ENCODE data around the gene AGFG2.
A peak's percentile ranks its signal among the peaks of the same experiment; 100 is the strongest.

AGFG2 gene, protein sequence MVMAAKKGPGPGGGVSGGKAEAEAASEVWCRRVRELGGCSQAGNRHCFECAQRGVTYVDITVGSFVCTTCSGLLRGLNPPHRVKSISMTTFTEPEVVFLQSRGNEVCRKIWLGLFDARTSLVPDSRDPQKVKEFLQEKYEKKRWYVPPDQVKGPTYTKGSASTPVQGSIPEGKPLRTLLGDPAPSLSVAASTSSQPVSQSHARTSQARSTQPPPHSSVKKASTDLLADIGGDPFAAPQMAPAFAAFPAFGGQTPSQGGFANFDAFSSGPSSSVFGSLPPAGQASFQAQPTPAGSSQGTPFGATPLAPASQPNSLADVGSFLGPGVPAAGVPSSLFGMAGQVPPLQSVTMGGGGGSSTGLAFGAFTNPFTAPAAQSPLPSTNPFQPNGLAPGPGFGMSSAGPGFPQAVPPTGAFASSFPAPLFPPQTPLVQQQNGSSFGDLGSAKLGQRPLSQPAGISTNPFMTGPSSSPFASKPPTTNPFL

DNA sequence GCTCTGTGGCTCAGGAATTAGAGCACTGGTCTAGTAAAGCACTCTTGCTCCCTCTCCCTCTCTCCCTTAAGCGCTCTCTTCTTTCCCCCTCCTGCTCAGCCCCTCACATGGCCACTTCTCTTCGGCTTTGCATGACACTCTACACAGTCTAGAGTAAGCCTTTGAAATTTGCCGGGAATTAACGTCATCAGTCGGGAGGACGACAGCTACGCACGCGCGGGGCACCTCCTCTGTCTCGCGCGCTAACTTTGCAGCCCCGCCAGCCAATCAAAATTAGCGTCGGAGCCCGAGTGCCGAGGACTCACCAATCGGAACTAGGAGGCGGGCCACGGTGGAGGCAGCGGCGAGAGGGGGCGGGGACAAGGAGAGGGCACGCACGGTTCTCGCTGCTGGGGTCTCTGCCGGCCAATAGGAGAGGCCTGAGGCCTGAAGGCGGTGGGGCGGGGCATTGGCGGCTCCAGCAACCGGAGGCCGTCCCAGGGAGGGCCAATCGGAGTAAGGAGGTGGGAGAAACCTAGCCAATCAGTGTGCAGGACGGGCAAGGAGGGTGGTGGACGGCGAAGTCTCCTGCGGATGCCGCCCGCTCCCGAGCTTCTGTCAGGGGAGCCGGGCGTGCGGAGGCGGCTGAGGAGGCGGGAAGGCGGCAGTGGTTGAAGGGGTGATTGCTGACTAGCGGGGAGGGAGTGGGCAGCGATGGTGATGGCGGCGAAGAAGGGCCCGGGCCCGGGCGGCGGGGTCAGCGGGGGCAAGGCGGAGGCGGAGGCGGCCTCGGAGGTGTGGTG lies at the start of gene AGFG2:
AGFG2 (plus strand) TSS at position 550 of the 782 bp plus-strand sequence; CDS start at position 694, 144 bp downstream.
- no peaks in the 10 kb centered on the region for H3K36me3 ChIP-seq (ENCODE audit: control insufficient read depth in 2 of 2, insufficient read depth in 1 of 2, low read length in 2 of 2)
- ChIA-PET CTCF (interaction anchor here (0.6 to 1.1 kb wide), 4 partner anchors 21 to 70 kb away, joined by 3 read pairs; partner anchors contain the start of genes FBXO24 and LRCH4), POLR2A (interaction anchor here (0.6 to 1.8 kb wide), 14 partner anchors 12 to 351 kb away, joined by 3 to 16 read pairs (median 4); partner anchors contain the start of genes FBXO24, LRCH4, MEPCE and PPP1R35)
- H3K9me3 ChIP-seq (ENCODE audit: control insufficient read depth, insufficient read depth, low read depth, low read length): no peaks in the 10 kb centered on the region
- peak within 1 kb of the TSS; percentile 34; the same call in 1 of the 2 replicates for H3K27ac ChIP-seq (ENCODE audit: extremely low read depth, low read depth, low read length)
- H3K4me1 ChIP-seq (ENCODE audit: control insufficient read depth, insufficient read depth, low read length): peaks cover 3% of the 10 kb centered on the region; the same call in 1 of the 2 replicates
- H3K4me3 ChIP-seq (ENCODE audit: low read depth, low read length): peak within 1 kb of the TSS; percentile 79
- TF ChIP-seq ZNF560 (tag by site-specific recombination; IDR thresholded peaks at IDR 0.05; ENCODE audit: borderline replicate concordance): no peak
- peak; percentile 36; the same call in 1 of the 2 replicates for TF ChIP-seq ZNF341 (tag by site-specific recombination; IDR thresholded peaks at IDR 0.05; ENCODE audit: low read depth)
- TF ChIP-seq ZNF391 (tag by site-specific recombination; IDR thresholded peaks at IDR 0.05; ENCODE audit: borderline replicate concordance, low read depth): peak; percentile 93
- no peak; the same call in 1 of the 2 replicates for TF ChIP-seq ZNF777 (tag by site-specific recombination; IDR thresholded peaks at IDR 0.05; ENCODE audit: borderline replicate concordance)
- TF ChIP-seq, protein P1, sequence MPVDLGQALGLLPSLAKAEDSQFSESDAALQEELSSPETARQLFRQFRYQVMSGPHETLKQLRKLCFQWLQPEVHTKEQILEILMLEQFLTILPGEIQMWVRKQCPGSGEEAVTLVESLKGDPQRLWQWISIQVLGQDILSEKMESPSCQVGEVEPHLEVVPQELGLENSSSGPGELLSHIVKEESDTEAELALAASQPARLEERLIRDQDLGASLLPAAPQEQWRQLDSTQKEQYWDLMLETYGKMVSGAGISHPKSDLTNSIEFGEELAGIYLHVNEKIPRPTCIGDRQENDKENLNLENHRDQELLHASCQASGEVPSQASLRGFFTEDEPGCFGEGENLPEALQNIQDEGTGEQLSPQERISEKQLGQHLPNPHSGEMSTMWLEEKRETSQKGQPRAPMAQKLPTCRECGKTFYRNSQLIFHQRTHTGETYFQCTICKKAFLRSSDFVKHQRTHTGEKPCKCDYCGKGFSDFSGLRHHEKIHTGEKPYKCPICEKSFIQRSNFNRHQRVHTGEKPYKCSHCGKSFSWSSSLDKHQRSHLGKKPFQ (tag by site-specific recombination; IDR thresholded peaks at IDR 0.05): no peak
- no peak for TF ChIP-seq ZNF549 (tag by site-specific recombination; IDR thresholded peaks at IDR 0.05)
- TF ChIP-seq ZNF112 (tag by site-specific recombination; IDR thresholded peaks at IDR 0.05): no peak
- TF ChIP-seq, protein P2, sequence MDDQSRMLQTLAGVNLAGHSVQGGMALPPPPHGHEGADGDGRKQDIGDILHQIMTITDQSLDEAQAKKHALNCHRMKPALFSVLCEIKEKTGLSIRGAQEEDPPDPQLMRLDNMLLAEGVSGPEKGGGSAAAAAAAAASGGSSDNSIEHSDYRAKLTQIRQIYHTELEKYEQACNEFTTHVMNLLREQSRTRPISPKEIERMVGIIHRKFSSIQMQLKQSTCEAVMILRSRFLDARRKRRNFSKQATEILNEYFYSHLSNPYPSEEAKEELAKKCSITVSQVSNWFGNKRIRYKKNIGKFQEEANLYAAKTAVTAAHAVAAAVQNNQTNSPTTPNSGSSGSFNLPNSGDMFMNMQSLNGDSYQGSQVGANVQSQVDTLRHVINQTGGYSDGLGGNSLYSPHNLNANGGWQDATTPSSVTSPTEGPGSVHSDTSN (CRISPR knock-in tag; IDR thresholded peaks at IDR 0.05): no peak
- TF ChIP-seq ZNF629 (tag by site-specific recombination; IDR thresholded peaks at IDR 0.05): peak; percentile 94
- TF ChIP-seq YY1 (tag by site-specific recombination; IDR thresholded peaks at IDR 0.05): no peak; the same call in 1 of the 2 replicates
- TF ChIP-seq, protein P3, sequence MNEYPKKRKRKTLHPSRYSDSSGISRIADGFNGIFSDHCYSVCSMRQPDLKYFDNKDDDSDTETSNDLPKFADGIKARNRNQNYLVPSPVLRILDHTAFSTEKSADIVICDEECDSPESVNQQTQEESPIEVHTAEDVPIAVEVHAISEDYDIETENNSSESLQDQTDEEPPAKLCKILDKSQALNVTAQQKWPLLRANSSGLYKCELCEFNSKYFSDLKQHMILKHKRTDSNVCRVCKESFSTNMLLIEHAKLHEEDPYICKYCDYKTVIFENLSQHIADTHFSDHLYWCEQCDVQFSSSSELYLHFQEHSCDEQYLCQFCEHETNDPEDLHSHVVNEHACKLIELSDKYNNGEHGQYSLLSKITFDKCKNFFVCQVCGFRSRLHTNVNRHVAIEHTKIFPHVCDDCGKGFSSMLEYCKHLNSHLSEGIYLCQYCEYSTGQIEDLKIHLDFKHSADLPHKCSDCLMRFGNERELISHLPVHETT (tag by site-specific recombination; IDR thresholded peaks at IDR 0.05): no peak
- 0 out of 2 replicates have a peak, but pooled peaks have one; percentile 15 for TF ChIP-seq ZNF558 (tag by site-specific recombination; IDR thresholded peaks at IDR 0.05)
- TF ChIP-seq, protein P4, sequence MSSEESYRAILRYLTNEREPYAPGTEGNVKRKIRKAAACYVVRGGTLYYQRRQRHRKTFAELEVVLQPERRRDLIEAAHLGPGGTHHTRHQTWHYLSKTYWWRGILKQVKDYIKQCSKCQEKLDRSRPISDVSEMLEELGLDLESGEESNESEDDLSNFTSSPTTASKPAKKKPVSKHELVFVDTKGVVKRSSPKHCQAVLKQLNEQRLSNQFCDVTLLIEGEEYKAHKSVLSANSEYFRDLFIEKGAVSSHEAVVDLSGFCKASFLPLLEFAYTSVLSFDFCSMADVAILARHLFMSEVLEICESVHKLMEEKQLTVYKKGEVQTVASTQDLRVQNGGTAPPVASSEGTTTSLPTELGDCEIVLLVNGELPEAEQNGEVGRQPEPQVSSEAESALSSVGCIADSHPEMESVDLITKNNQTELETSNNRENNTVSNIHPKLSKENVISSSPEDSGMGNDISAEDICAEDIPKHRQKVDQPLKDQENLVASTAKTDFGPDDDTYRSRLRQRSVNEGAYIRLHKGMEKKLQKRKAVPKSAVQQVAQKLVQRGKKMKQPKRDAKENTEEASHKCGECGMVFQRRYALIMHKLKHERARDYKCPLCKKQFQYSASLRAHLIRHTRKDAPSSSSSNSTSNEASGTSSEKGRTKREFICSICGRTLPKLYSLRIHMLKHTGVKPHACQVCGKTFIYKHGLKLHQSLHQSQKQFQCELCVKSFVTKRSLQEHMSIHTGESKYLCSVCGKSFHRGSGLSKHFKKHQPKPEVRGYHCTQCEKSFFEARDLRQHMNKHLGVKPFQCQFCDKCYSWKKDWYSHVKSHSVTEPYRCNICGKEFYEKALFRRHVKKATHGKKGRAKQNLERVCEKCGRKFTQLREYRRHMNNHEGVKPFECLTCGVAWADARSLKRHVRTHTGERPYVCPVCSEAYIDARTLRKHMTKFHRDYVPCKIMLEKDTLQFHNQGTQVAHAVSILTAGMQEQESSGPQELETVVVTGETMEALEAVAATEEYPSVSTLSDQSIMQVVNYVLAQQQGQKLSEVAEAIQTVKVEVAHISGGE (tag by site-specific recombination; conservative IDR thresholded peaks at IDR 0.05; ENCODE audit: low read depth): no peak
- TF ChIP-seq ZNF843 (tag by site-specific recombination; IDR thresholded peaks at IDR 0.05): peak; percentile 40
- TF ChIP-seq, protein P5, sequence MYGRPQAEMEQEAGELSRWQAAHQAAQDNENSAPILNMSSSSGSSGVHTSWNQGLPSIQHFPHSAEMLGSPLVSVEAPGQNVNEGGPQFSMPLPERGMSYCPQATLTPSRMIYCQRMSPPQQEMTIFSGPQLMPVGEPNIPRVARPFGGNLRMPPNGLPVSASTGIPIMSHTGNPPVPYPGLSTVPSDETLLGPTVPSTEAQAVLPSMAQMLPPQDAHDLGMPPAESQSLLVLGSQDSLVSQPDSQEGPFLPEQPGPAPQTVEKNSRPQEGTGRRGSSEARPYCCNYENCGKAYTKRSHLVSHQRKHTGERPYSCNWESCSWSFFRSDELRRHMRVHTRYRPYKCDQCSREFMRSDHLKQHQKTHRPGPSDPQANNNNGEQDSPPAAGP (tag by site-specific recombination; IDR thresholded peaks at IDR 0.05): peak; percentile 89
- TF ChIP-seq ZNF146 (tag by site-specific recombination; IDR thresholded peaks at IDR 0.05): peak; percentile 4; the same call in 1 of the 2 replicates
- no peak for TF ChIP-seq SCRT2 (tag by site-specific recombination; IDR thresholded peaks at IDR 0.05)
- no peak; the same call in 1 of the 2 replicates for TF ChIP-seq ZSCAN23 (tag by site-specific recombination; IDR thresholded peaks at IDR 0.05)
- peak; percentile 63; the same call in 1 of the 2 replicates for TF ChIP-seq ZNF600 (tag by site-specific recombination; IDR thresholded peaks at IDR 0.05)
- TF ChIP-seq, protein P6, sequence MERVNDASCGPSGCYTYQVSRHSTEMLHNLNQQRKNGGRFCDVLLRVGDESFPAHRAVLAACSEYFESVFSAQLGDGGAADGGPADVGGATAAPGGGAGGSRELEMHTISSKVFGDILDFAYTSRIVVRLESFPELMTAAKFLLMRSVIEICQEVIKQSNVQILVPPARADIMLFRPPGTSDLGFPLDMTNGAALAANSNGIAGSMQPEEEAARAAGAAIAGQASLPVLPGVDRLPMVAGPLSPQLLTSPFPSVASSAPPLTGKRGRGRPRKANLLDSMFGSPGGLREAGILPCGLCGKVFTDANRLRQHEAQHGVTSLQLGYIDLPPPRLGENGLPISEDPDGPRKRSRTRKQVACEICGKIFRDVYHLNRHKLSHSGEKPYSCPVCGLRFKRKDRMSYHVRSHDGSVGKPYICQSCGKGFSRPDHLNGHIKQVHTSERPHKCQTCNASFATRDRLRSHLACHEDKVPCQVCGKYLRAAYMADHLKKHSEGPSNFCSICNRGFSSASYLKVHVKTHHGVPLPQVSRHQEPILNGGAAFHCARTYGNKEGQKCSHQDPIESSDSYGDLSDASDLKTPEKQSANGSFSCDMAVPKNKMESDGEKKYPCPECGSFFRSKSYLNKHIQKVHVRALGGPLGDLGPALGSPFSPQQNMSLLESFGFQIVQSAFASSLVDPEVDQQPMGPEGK (tag by site-specific recombination; IDR thresholded peaks at IDR 0.05): peak; percentile 81
- TF ChIP-seq ZNF510 (tag by site-specific recombination; IDR thresholded peaks at IDR 0.05; ENCODE audit: insufficient replicate concordance): no peak
- no peak for TF ChIP-seq REPIN1 (tag by site-specific recombination; IDR thresholded peaks at IDR 0.05; ENCODE audit: low read depth)
